ENCODE results near the gene TAAR2.

Gene TAAR2, protein sequence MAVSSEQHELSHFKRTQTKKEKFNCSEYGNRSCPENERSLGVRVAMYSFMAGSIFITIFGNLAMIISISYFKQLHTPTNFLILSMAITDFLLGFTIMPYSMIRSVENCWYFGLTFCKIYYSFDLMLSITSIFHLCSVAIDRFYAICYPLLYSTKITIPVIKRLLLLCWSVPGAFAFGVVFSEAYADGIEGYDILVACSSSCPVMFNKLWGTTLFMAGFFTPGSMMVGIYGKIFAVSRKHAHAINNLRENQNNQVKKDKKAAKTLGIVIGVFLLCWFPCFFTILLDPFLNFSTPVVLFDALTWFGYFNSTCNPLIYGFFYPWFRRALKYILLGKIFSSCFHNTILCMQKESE

DNA sequence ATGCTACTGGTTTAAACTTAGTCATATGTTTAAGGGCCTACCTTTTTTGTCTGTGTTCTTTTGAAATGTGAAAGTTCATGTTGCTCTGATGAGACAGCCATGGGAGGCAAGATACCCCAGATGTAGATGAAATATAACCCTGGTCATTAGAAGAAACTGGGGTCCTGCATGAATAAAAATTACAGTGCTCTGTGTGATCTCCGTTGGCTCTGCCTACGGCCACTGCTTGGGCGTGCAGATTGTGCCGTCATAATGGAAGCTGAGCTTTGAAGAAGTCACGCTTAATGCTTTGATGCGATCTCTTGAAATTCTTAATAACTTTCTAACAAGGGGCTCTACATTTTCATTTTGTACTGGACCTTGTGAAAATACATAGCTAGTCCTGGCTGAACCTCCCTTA is at the start of gene TAAR2:
TAAR2 (minus strand) TSS at position 101 of the 400 bp plus-strand sequence; CDS start at position 101, 0 bp downstream.
- H3K36me3 ChIP-seq (ENCODE audit: control insufficient read depth in 5 of 5, insufficient read depth in 5 of 5, low read length in 5 of 5) = no peaks in the 10 kb centered on the region
- H3K27ac ChIP-seq (ENCODE audit: low read depth, low read length) = no peak within 1 kb of the TSS
- no peak within 1 kb of the TSS for H3K9ac ChIP-seq (ENCODE audit: low read length in 5 of 5)
- H3K4me3 ChIP-seq (ENCODE audit: low read depth in 1 of 5, low read length in 5 of 5) = no peak within 1 kb of the TSS
- H3K27me3 ChIP-seq (ENCODE audit: control insufficient read depth in 5 of 5, insufficient read depth in 4 of 5, low read length in 5 of 5) = no peaks in the 10 kb centered on the region
- H3K9me3 ChIP-seq (ENCODE audit: control insufficient read depth in 5 of 5, low read length in 5 of 5) = no peaks in the 10 kb centered on the region
- H3K4me1 ChIP-seq (ENCODE audit: control insufficient read depth in 5 of 5, insufficient read depth in 5 of 5, low read length in 5 of 5) = no peaks in the 10 kb centered on the region

DNA sequence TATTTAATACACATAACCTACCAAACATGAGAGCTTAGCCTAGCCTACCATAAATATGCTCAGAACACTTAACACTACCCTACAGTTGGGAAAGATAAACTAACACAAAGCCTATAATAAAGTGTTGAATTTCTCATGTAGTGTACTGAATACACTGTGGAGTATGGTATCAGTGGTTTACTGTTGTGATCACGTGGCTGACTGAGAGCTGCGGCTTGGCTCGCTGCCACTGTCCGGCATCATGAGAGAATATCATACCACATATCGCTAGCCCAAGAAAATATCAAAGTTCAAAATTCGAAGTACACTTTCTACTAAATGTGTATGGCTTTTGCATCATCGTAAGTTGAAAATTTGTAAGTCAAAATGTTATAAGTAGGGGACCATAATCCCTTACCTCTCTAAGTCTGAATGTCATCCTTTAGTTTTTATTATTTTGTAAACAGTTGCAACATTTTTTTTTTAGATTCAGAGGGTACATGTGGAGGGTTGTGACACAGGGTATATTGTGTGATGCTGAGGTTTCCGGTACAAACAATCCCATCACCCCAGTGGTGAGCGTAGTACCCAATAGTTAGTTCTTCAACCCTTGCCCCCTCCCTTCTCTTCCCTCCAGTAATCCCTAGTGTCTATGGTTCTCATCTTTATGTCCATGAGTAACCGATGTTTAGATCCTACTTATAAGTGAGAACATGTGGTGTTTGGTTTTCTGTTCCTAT is 49.5 kb upstream of the TAAR2 start:
- Histone ChIP-seq H3K27ac (ENCODE audit: low read depth, low read length) (no peak overlapping the region), H3K9me3 (ENCODE audit: control insufficient read depth in 5 of 5, low read length in 5 of 5) (no peaks in the 10 kb centered on the region), H3K4me1 (ENCODE audit: control insufficient read depth in 5 of 5, insufficient read depth in 5 of 5, low read length in 5 of 5) (peaks cover 0 to 5% (median 4%) of the 10 kb centered on the region in 5 donors), H3K4me3 (ENCODE audit: low read depth in 1 of 5, low read length in 5 of 5) (no peak overlapping the region), H3K9ac (ENCODE audit: low read length in 5 of 5) (no peak overlapping the region), H3K27me3 (ENCODE audit: control insufficient read depth in 5 of 5, insufficient read depth in 4 of 5, low read length in 5 of 5) (no peaks in the 10 kb centered on the region), H3K36me3 (ENCODE audit: control insufficient read depth in 5 of 5, insufficient read depth in 5 of 5, low read length in 5 of 5) (no peaks in the 10 kb centered on the region)

DNA sequence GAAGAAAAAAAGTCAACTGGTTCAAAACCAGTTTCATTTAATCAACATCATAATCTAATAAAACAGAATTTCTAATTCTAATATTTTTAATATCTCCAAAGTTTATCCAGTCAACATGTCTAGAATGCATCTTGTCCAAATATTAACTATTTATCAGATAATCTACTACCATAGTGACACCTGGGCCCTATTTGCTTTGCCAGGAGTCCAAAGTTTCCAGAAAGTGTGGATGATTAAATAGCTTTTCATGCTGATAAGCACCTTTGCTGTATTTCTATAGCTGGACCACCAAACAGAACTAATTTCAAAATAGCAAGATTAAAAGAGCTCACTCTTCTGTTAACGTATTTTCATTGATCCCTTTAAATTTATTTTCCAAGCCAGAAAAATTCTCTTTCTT is 47.2 kb upstream of the TAAR2 start:
- no peaks in the 10 kb centered on the region for H3K36me3 ChIP-seq (ENCODE audit: control insufficient read depth in 5 of 5, insufficient read depth in 5 of 5, low read length in 5 of 5)
- no peak overlapping the region for H3K27ac ChIP-seq (ENCODE audit: low read depth, low read length)
- H3K9ac ChIP-seq (ENCODE audit: low read length in 5 of 5) = no peak overlapping the region
- H3K9me3 ChIP-seq (ENCODE audit: control insufficient read depth in 5 of 5, low read length in 5 of 5) = no peaks in the 10 kb centered on the region
- H3K4me3 ChIP-seq (ENCODE audit: low read depth in 1 of 5, low read length in 5 of 5) = no peak overlapping the region
- H3K4me1 ChIP-seq (ENCODE audit: control insufficient read depth in 5 of 5, insufficient read depth in 5 of 5, low read length in 5 of 5) = peaks cover 0 to 5% (median 4%) of the 10 kb centered on the region in 5 donors
- no peaks in the 10 kb centered on the region for H3K27me3 ChIP-seq (ENCODE audit: control insufficient read depth in 5 of 5, insufficient read depth in 4 of 5, low read length in 5 of 5)

DNA sequence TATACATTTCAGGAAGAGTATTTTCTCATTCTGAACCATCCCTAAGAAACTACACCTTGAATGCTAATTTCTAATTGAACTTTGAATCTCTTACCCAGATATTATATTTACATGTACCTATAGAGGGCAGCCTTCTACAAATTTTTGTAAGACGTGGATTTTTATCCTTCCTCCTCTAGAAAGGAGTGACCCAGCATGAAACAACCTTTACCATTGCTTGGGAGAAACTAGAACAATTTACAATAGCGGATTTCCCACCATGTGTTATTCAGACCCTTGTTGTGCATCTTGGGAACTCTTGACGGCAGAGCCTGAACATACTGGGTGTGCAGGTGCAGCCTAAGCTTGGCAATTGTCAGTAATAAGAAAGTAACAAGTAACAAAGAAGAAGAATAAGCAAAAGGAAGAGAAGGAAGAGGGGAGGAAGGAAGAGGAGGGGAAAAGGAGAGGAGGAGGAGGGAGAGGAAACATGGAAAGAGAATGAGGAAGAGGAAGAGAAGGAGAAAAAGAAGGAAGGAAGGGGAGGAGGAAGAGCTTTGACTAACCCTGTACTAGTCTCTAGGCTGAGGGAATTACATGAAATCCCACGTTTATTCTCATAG is 45.7 kb upstream of the TAAR2 start:
- no peaks in the 10 kb centered on the region for H3K9me3 ChIP-seq (ENCODE audit: control insufficient read depth in 5 of 5, low read length in 5 of 5)
- no peaks in the 10 kb centered on the region for H3K27me3 ChIP-seq (ENCODE audit: control insufficient read depth in 5 of 5, insufficient read depth in 4 of 5, low read length in 5 of 5)
- no peak overlapping the region for H3K4me3 ChIP-seq (ENCODE audit: low read depth in 1 of 5, low read length in 5 of 5)
- H3K27ac ChIP-seq (ENCODE audit: low read depth, low read length) = no peak overlapping the region
- no peak overlapping the region for H3K9ac ChIP-seq (ENCODE audit: low read length in 5 of 5)
- peaks cover 0 to 5% (median 4%) of the 10 kb centered on the region in 5 donors for H3K4me1 ChIP-seq (ENCODE audit: control insufficient read depth in 5 of 5, insufficient read depth in 5 of 5, low read length in 5 of 5)
- H3K36me3 ChIP-seq (ENCODE audit: control insufficient read depth in 5 of 5, insufficient read depth in 5 of 5, low read length in 5 of 5) = no peaks in the 10 kb centered on the region

DNA sequence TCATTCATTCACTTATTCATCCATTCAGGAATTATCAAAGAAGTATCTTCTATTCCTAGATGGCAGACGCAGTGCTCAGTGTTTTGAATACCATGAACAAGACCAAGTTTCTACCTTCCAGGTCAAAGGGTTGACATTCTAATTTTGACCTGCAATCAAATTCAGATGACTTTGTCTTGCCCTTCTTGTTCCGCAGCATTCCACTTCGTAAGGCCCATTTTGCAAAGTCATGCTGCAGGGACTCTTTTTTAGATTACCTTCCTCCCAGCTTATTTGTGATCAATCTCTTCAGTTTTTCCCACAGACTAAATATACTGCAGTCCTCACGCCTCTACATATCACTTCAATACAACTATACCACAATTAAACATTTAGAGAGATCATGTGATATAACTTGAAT is 42.0 kb upstream of the TAAR2 start:
- Histone ChIP-seq H3K9me3 (ENCODE audit: control insufficient read depth in 5 of 5, low read length in 5 of 5) (no peaks in the 10 kb centered on the region), H3K9ac (ENCODE audit: low read length in 5 of 5) (no peak overlapping the region), H3K4me1 (ENCODE audit: control insufficient read depth in 5 of 5, insufficient read depth in 5 of 5, low read length in 5 of 5) (peaks cover 0 to 5% (median 4%) of the 10 kb centered on the region in 5 donors), H3K36me3 (ENCODE audit: control insufficient read depth in 5 of 5, insufficient read depth in 5 of 5, low read length in 5 of 5) (no peaks in the 10 kb centered on the region), H3K4me3 (ENCODE audit: low read depth in 1 of 5, low read length in 5 of 5) (no peak overlapping the region), H3K27me3 (ENCODE audit: control insufficient read depth in 5 of 5, insufficient read depth in 4 of 5, low read length in 5 of 5) (no peaks in the 10 kb centered on the region), H3K27ac (ENCODE audit: low read depth, low read length) (no peak overlapping the region)

DNA sequence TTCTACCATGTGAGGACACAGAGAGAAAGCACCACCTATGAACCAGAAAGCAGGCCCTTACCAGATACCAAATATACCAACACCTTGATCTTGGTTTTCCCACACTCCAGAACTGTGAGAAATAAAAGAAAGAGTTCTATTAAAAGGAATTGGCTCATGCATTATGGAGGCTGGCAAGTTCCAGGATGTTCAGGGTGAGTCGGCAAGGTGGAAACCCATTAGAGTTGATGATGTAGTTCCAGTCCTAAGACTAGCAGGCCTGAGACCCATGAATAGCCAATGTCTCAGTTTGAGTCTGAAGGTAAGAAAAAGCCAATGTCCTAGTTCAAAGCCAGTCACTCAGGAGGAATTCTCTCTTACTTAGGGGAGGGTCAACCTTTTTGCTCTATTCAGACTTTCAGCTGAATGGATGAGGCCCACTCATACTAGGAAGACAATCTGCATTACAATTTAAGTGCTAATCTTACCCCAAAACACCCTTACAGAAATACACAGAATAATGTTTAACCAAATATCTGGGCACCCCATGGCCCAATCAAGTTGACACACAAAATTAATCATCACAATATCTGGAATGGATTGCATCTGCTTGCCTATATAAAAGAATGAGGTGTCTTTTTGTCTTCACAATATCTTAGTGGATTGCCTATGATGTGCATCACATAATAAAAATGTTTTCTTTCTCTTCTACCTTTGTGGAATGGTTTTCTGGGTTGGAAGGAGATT is 40.4 kb upstream of the TAAR2 start:
- Histone ChIP-seq H3K27me3 (ENCODE audit: control insufficient read depth in 5 of 5, insufficient read depth in 4 of 5, low read length in 5 of 5) (no peaks in the 10 kb centered on the region), H3K4me1 (ENCODE audit: control insufficient read depth in 5 of 5, insufficient read depth in 5 of 5, low read length in 5 of 5) (peaks cover 0 to 2% (median 0%) of the 10 kb centered on the region in 5 donors), H3K9me3 (ENCODE audit: control insufficient read depth in 5 of 5, low read length in 5 of 5) (peaks cover 0 to 4% (median 0%) of the 10 kb centered on the region in 5 donors), H3K9ac (ENCODE audit: low read length in 5 of 5) (no peak overlapping the region), H3K27ac (ENCODE audit: low read depth, low read length) (no peak overlapping the region), H3K36me3 (ENCODE audit: control insufficient read depth in 5 of 5, insufficient read depth in 5 of 5, low read length in 5 of 5) (no peaks in the 10 kb centered on the region), H3K4me3 (ENCODE audit: low read depth in 1 of 5, low read length in 5 of 5) (no peak overlapping the region)

DNA sequence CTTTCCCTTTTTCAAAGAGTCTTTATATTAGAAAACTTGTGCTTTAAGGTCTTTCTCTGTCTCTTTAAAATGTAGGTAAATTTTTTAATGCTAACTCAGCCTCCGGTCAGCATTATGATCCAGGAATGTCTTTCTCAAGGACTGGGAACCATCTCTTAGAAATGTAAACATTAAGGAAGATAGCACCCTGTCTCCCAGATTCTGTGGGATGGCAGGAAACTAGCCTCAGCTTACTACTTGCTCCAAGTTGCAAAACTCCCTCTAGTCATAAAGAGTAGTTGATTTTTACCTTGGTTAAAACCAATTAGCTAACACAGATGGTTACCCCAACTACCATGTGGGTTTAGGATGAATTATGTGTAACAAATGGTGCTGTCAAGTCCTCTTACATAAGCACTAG is 39.6 kb upstream of the TAAR2 start:
- no peak overlapping the region for H3K4me3 ChIP-seq (ENCODE audit: low read depth in 1 of 5, low read length in 5 of 5)
- H3K4me1 ChIP-seq (ENCODE audit: control insufficient read depth in 5 of 5, insufficient read depth in 5 of 5, low read length in 5 of 5) = peaks cover 0 to 2% (median 0%) of the 10 kb centered on the region in 5 donors
- no peaks in the 10 kb centered on the region for H3K27me3 ChIP-seq (ENCODE audit: control insufficient read depth in 5 of 5, insufficient read depth in 4 of 5, low read length in 5 of 5)
- no peaks in the 10 kb centered on the region for H3K36me3 ChIP-seq (ENCODE audit: control insufficient read depth in 5 of 5, insufficient read depth in 5 of 5, low read length in 5 of 5)
- H3K27ac ChIP-seq (ENCODE audit: low read depth, low read length) = no peak overlapping the region
- H3K9ac ChIP-seq (ENCODE audit: low read length in 5 of 5) = no peak overlapping the region
- H3K9me3 ChIP-seq (ENCODE audit: control insufficient read depth in 5 of 5, low read length in 5 of 5) = peaks cover 0 to 4% (median 0%) of the 10 kb centered on the region in 5 donors

DNA sequence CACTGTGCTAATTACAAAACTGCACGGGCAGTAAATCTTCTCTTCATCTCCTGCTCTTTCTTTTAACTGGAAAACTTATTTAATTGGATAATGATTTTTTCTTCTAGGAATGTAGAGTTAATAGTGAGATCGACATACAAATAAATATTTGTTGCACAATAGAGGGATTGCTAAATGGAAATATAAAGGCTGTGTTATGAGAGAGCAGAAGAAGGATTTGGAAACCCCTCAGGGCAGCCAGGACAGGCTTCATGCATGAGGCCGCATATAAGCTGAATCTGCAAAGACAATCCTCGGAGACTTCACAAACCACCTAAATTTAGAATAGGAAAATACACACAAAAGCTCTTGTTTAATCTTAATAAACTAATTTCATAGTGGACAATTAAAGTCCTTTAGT is 37.8 kb upstream of the TAAR2 start:
- Histone ChIP-seq H3K36me3 (ENCODE audit: control insufficient read depth in 5 of 5, insufficient read depth in 5 of 5, low read length in 5 of 5) (no peaks in the 10 kb centered on the region), H3K9me3 (ENCODE audit: control insufficient read depth in 5 of 5, low read length in 5 of 5) (peaks cover 0 to 4% (median 0%) of the 10 kb centered on the region in 5 donors), H3K27ac (ENCODE audit: low read depth, low read length) (no peak overlapping the region), H3K27me3 (ENCODE audit: control insufficient read depth in 5 of 5, insufficient read depth in 4 of 5, low read length in 5 of 5) (no peaks in the 10 kb centered on the region), H3K4me3 (ENCODE audit: low read depth in 1 of 5, low read length in 5 of 5) (no peak overlapping the region), H3K4me1 (ENCODE audit: control insufficient read depth in 5 of 5, insufficient read depth in 5 of 5, low read length in 5 of 5) (peaks cover 0 to 2% (median 0%) of the 10 kb centered on the region in 5 donors), H3K9ac (ENCODE audit: low read length in 5 of 5) (no peak overlapping the region)

DNA sequence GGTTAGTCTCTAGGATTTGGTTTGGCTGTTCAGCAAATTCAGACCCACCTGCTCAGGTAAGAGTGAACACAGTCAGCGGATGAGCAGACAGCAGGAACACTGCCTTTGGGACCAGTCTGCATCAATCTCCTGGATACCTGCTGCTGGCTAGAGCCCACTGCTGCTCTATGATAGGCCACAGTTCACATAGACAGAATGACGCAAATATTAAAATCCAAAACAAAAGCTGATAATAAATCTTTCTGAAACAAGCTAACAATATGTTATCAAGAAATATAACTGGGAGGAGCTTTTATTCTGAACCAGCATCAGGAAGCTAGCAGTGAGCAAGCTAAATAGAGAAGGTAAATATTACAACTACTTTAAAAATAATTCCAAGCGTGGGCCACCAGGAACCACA is 35.0 kb upstream of the TAAR2 start, which contains the start of gene TAAR1:
TAAR1 (minus strand) TSS at position 101 of the 400 bp plus-strand sequence. CDS start 13,179 bp downstream, outside the sequence.
- H3K9me3 ChIP-seq (ENCODE audit: control insufficient read depth in 5 of 5, low read length in 5 of 5) = peaks cover 0 to 4% (median 0%) of the 10 kb centered on the region in 5 donors
- peaks cover 0 to 2% (median 0%) of the 10 kb centered on the region in 5 donors for H3K4me1 ChIP-seq (ENCODE audit: control insufficient read depth in 5 of 5, insufficient read depth in 5 of 5, low read length in 5 of 5)
- no peaks in the 10 kb centered on the region for H3K36me3 ChIP-seq (ENCODE audit: control insufficient read depth in 5 of 5, insufficient read depth in 5 of 5, low read length in 5 of 5)
- H3K27ac ChIP-seq (ENCODE audit: low read depth, low read length) = no peak within 1 kb of the TSS
- no peaks in the 10 kb centered on the region for H3K27me3 ChIP-seq (ENCODE audit: control insufficient read depth in 5 of 5, insufficient read depth in 4 of 5, low read length in 5 of 5)
- H3K4me3 ChIP-seq (ENCODE audit: low read depth in 1 of 5, low read length in 5 of 5) = no peak within 1 kb of the TSS
- H3K9ac ChIP-seq (ENCODE audit: low read length in 5 of 5) = no peak within 1 kb of the TSS
